SU-DHL-6 (cell line): ENCODE data around the gene KLHL34.

Experiments used
- H2AFZ ChIP-seq: fragments of 200-600 bp; sonication (generic); 2 replicates; pipeline ENCODE4 v1.6.1; 2014; ENCODE audit warnings: low read depth, mild to moderate bottlenecking, moderate library complexity, mixed read lengths, antibody characterized with exemption, low read length; ENCODE audit not compliant: severe bottlenecking
- H3F3A ChIP-seq: fragments of 200-600 bp; shearing (Covaris generic); 2 replicates; pipeline ENCODE4 v1.6.0; 2016; ENCODE audit warnings: antibody characterized with exemption, mild to moderate bottlenecking; ENCODE audit not compliant: insufficient read depth
- H3K27ac ChIP-seq: fragments of 200-600 bp; sonication (generic); 2 replicates; pipeline ENCODE4 v1.5.1; 2016; ENCODE audit warnings: low read depth, mild to moderate bottlenecking, low read length, moderate library complexity, mixed read lengths
- H3K27me3 ChIP-seq: fragments of 200-600 bp; sonication (generic), shearing (Covaris generic); 2 replicates; pipeline ENCODE4 v1.6.0; 2014; ENCODE audit warnings: mild to moderate bottlenecking, low read length
- H3K36me3 ChIP-seq: fragments of 200-600 bp; sonication (generic); 2 replicates; pipeline ENCODE4 v1.6.1; 2014; ENCODE audit warnings: mild to moderate bottlenecking, low read length, mixed read lengths
- H3K4me2 ChIP-seq: fragments of 300-600, 200-600 bp; shearing (Covaris generic), sonication (generic); 2 replicates; pipeline ENCODE4 v1.6.0; 2014; ENCODE audit warnings: low read length, low read depth, mild to moderate bottlenecking; ENCODE audit not compliant: poor library complexity, severe bottlenecking
- H3K4me3 ChIP-seq: fragments of 200-600 bp; sonication (generic); 2 replicates; pipeline ENCODE4 v1.5.1; 2014; ENCODE audit warnings: antibody characterized with exemption, low read length, mild to moderate bottlenecking, mixed read lengths; ENCODE audit not compliant: insufficient read depth, poor library complexity, severe bottlenecking
- H3K79me2 ChIP-seq: fragments of 200-600 bp; sonication (generic); 2 replicates; pipeline ENCODE4 v1.6.1; 2014; ENCODE audit warnings: mild to moderate bottlenecking, low read length, moderate library complexity; ENCODE audit not compliant: insufficient read depth
- H3K9ac ChIP-seq: fragments of 200-600 bp; sonication (generic); 2 replicates; pipeline ENCODE4 v1.7.0; 2014; ENCODE audit warnings: mild to moderate bottlenecking, low read length
- H3K9me2 ChIP-seq: fragments of 200-600 bp; sonication (generic); replicated peaks from 2 replicates; pipeline ENCODE4 v1.6.1; 2014; ENCODE audit warnings: low read length; ENCODE audit not compliant: insufficient read depth
- H3K9me3 ChIP-seq: fragments of 200-600 bp; sonication (generic); 2 replicates; pipeline ENCODE4 v1.6.1; 2014; ENCODE audit warnings: low read length, mixed read lengths; ENCODE audit not compliant: insufficient read depth
- H4K20me1 ChIP-seq: fragments of 200-600 bp; sonication (generic); 2 replicates; pipeline ENCODE4 v1.6.1; 2014; ENCODE audit warnings: low read depth, mild to moderate bottlenecking, antibody characterized with exemption, low read length, moderate library complexity, mixed read lengths
- EZH2phosphoT487 ChIP-seq: fragments of 200-600 bp; sonication (generic), shearing (Covaris generic); conservative IDR thresholded peaks from 2 replicates; pipeline ENCODE4 v1.6.1; 2018; ENCODE audit warnings: mild to moderate bottlenecking, antibody characterized with exemption, low read length, moderate library complexity, mixed read lengths
- TF ChIP-seq, protein P1 (sequence below): fragments of 200-600 bp; sonication (generic); IDR thresholded peaks from one replicate; pipeline ENCODE4 v1.5.1; 2017; ENCODE audit warnings: antibody characterized with exemption, mild to moderate bottlenecking, low read length, moderate library complexity; ENCODE audit not compliant: insufficient read depth, poor library complexity, severe bottlenecking

KLHL34 gene

DNA sequence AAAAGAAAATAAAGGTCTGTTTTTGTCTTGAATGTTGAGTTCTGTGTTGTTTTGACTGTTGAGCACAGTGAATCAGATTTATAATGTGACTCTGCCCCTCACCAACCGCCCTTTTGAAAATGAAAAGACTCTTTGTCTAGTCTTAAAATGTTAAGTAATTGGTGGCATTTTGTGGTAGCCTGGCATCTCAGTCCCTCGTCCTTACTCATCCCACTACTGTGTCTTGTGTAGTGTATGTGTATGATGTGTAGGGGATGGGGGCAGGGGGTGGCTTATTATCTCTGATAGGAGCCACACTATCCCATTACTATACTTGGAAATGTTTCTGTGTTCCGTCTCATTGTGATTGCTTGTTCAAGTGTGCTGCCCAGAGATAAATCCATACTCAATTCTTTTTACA, 12.2 kb downstream of the KLHL34 start:
- Histone ChIP-seq H3K9ac (no peak overlapping the region), H3F3A (no peaks in the 10 kb centered on the region), H3K4me3 (no peak overlapping the region), H3K9me2 (no peaks in the 10 kb centered on the region), H3K79me2 (no peaks in the 10 kb centered on the region), H3K4me2 (no peak overlapping the region), H3K36me3 (no peaks in the 10 kb centered on the region), H3K9me3 (no peaks in the 10 kb centered on the region), H3K27ac (no peak overlapping the region), H3K27me3 (no peaks in the 10 kb centered on the region), H4K20me1 (no peaks in the 10 kb centered on the region), H2AFZ (no peak overlapping the region)
- TF ChIP-seq EZH2phosphoT487 = no peak
- TF ChIP-seq, protein P1, sequence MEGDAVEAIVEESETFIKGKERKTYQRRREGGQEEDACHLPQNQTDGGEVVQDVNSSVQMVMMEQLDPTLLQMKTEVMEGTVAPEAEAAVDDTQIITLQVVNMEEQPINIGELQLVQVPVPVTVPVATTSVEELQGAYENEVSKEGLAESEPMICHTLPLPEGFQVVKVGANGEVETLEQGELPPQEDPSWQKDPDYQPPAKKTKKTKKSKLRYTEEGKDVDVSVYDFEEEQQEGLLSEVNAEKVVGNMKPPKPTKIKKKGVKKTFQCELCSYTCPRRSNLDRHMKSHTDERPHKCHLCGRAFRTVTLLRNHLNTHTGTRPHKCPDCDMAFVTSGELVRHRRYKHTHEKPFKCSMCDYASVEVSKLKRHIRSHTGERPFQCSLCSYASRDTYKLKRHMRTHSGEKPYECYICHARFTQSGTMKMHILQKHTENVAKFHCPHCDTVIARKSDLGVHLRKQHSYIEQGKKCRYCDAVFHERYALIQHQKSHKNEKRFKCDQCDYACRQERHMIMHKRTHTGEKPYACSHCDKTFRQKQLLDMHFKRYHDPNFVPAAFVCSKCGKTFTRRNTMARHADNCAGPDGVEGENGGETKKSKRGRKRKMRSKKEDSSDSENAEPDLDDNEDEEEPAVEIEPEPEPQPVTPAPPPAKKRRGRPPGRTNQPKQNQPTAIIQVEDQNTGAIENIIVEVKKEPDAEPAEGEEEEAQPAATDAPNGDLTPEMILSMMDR = no peak

DNA sequence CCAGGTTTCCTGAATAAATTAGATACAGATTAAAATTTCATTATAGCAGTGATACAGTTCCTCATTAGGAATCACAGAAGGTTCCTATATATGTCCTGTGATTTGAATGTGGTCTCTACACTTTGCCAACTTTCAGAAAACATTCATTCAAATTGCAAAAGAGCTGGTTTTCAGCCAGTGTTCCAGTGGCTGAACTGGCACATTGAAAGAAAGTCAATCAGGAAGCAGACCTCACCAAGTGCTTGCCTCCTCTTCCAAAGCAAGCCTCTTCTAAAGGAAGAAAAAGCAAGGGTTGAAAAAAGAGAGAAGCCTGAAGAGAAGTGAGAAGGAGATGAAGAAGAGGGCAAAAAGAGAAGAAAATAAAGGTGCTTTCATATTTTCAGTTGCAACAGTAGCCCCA, 12.7 kb downstream of the KLHL34 start:
- no peak overlapping the region for H3K27ac ChIP-seq
- H3K9ac ChIP-seq = no peak overlapping the region
- H3K27me3 ChIP-seq = no peaks in the 10 kb centered on the region
- no peaks in the 10 kb centered on the region for H3K79me2 ChIP-seq
- no peaks in the 10 kb centered on the region for H3K36me3 ChIP-seq
- no peak overlapping the region for H3K4me3 ChIP-seq
- H4K20me1 ChIP-seq = no peaks in the 10 kb centered on the region
- no peak for TF ChIP-seq EZH2phosphoT487
- TF ChIP-seq, protein P1 = no peak
- H3K9me3 ChIP-seq = no peaks in the 10 kb centered on the region
- no peaks in the 10 kb centered on the region for H3F3A ChIP-seq
- H3K4me2 ChIP-seq = no peak overlapping the region
- H3K9me2 ChIP-seq = no peaks in the 10 kb centered on the region
- H2AFZ ChIP-seq = no peak overlapping the region

DNA sequence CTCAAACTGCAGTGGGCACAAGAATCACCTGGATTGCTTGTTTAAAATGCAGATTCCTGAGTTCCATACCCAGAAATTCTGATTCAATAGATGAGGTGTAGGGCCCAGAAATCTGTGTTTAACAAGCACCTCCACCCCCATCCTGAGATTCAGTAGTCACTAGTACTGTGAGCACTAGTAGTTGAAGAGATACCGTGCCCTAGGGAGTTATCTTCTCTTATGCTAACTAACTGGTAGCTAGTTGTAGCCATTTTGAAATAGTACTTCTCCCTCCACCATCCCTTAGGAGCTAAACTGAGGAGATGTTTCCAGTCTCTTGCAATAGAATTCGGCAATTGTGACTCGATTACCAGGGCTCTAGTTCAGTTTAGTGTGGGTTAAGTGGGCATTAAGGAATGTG, 18.4 kb downstream of the KLHL34 start:
- no peaks in the 10 kb centered on the region for H3K27me3 ChIP-seq
- H3K27ac ChIP-seq = no peak overlapping the region
- H3K79me2 ChIP-seq = no peaks in the 10 kb centered on the region
- no peak for TF ChIP-seq EZH2phosphoT487
- TF ChIP-seq, protein P1 = no peak
- H3F3A ChIP-seq = no peaks in the 10 kb centered on the region
- no peaks in the 10 kb centered on the region for H3K36me3 ChIP-seq
- H2AFZ ChIP-seq = no peak overlapping the region
- H3K4me2 ChIP-seq = no peak overlapping the region
- H4K20me1 ChIP-seq = no peaks in the 10 kb centered on the region
- H3K9ac ChIP-seq = no peak overlapping the region
- no peaks in the 10 kb centered on the region for H3K9me3 ChIP-seq
- no peak overlapping the region for H3K4me3 ChIP-seq
- no peaks in the 10 kb centered on the region for H3K9me2 ChIP-seq

DNA sequence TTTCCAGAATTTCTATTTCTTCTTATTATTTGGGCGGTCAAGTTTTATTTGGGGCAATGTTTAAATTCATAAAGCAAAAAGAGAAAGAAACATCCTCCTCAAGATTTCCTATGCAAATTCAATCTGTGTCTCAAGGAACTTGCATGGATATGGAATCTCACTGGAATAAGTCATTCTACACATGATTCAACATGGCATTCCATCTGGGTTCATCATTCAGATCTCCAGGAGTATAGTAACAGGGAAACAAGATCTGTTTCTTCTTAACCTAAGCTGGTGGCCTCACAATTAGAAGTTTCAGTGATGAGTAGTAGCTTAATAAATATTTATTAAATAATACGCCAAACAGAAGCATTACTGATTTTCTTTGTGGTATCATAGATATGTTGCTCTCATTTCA, 19.8 kb downstream of the KLHL34 start:
- Histone ChIP-seq H4K20me1 (no peaks in the 10 kb centered on the region), H3K4me3 (no peak overlapping the region), H3K4me2 (no peak overlapping the region), H3K9ac (no peak overlapping the region), H3K36me3 (no peaks in the 10 kb centered on the region), H3K27ac (no peak overlapping the region), H3K27me3 (no peaks in the 10 kb centered on the region), H3K9me3 (no peaks in the 10 kb centered on the region), H3K79me2 (no peaks in the 10 kb centered on the region), H3F3A (no peaks in the 10 kb centered on the region), H3K9me2 (no peaks in the 10 kb centered on the region), H2AFZ (no peak overlapping the region)
- TF ChIP-seq, protein P1 = no peak
- TF ChIP-seq EZH2phosphoT487 = no peak
